Kidney (tissue), 14 donors: ENCODE data around the gene TANGO2. TPM values are rescaled to one million over a fixed set of nuclear protein-coding genes. Genes with fewer than 3 reads are reported as not detected.
A peak's percentile ranks its signal among the peaks of the same experiment; 100 is the strongest.

Experiments
- DNase-seq, 5 donors: peaks; one replicate each; pipeline ENCODE4 v3.0.0-alpha.2; 2013 to 2020
- FAIRE-seq: peaks from 2 replicates; lab custom pipeline; 2012; peaks lifted over from hg19 to GRCh38; lab: Jason Lieb, UNC
- H3K27ac ChIP-seq, 2 donors: one replicate each; pipeline ENCODE4 v1.7.0; 2013; ENCODE audit warnings: low read depth in 2 of 2, low read length in 2 of 2, inconsistent platforms in 1 of 2
- H3K27me3 ChIP-seq: one replicate; pipeline ENCODE4 v1.7.1; 2013; ENCODE audit warnings: low read length, inconsistent platforms; ENCODE audit not compliant: control insufficient read depth, insufficient read depth
- H3K36me3 ChIP-seq, 3 donors: one replicate each; pipeline versions ENCODE4 v1.7.0 to v1.7.1; 2013; ENCODE audit warnings: low read length in 3 of 3, control low read depth in 1 of 3, inconsistent platforms in 1 of 3; ENCODE audit not compliant: insufficient read depth in 3 of 3, control insufficient read depth in 2 of 3
- H3K4me1 ChIP-seq, 3 donors: one replicate each; pipeline versions ENCODE4 v1.7.0 to v1.7.1; 2013; ENCODE audit warnings: low read length in 3 of 3, inconsistent platforms in 1 of 3, low read depth in 1 of 3; ENCODE audit not compliant: control insufficient read depth in 2 of 3, insufficient read depth in 2 of 3
- H3K4me3 ChIP-seq, 3 donors: one replicate each; pipeline versions ENCODE4 v1.7.0 to v1.8.1; 2013; ENCODE audit warnings: low read length in 3 of 3, control low read depth in 1 of 3, inconsistent platforms in 1 of 3
- H3K9ac ChIP-seq, 3 donors: one replicate each; pipeline versions ENCODE4 v1.7.0 to v1.7.1; 2013; ENCODE audit warnings: low read length in 3 of 3, control low read depth in 1 of 3, inconsistent platforms in 1 of 3
- H3K9me3 ChIP-seq, 3 donors: one replicate each; pipeline versions ENCODE4 v1.7.0 to v1.7.1; 2013; ENCODE audit warnings: low read length in 3 of 3, control low read depth in 1 of 3, inconsistent platforms in 1 of 3; ENCODE audit not compliant: control insufficient read depth in 2 of 3, insufficient read depth in 1 of 3
- CTCF ChIP-seq: IDR thresholded peaks from 3 replicates; pipeline ENCODE4 v1.5.1; 2012; ENCODE audit warnings: mild to moderate bottlenecking, moderate library complexity, borderline replicate concordance; ENCODE audit not compliant: insufficient read depth; ENCODE audit errors: extremely low read depth
- intact Hi-C: fragments of 100-400 bp; cut with DNase I; formaldehyde crosslinking; loops from one replicate; pipeline ENCODE4 v1.11.1; 2022
- polyA plus RNA-seq: library from polyadenylated mRNA; stranded (reverse); fragments of 350-450 nt; fragmentation: Illumina TruSeq; extraction: RNeasy Lipid Tissue Mini Kit (QIAGEN cat#74804); gene quantifications from one replicate; pipeline ENCODE4 v1.2.3, GENCODE V29; 2014; ENCODE audit warnings: low read depth, low replicate concordance; ENCODE audit not compliant: insufficient read depth
- total RNA-seq: library from RNA; stranded (reverse); fragmentation: NEBNext Ultra II Directional; extraction: Animal tissue kit (Norgen Biotek cat#: 25700); gene quantifications from one replicate; pipeline ENCODE4 v1.2.1, GENCODE V29; 2021
- donor health status: control.
- donor health status: control.
- donor health status: control.
- donor health status: control.
- donor health status: control.
- donor health status: DM: yes; HTN: yes; CAD: no.
- donor health status: Normal renal cell carcinoma (clear cell type).

Gene TANGO2
- total and polyA plus RNA-seq, 2 donors from 2014 or later = 27.7 to 37.3 TPM

GRCh38 chr22:20084547-20085413, 63.9 kb downstream of the TANGO2 start:
- DNase-seq (peak in 4 of 5 donors; percentile 34 to 41 (median 38)), FAIRE-seq (no peak)
- Histone ChIP-seq H3K27ac (no peak overlapping the region), H3K27me3 (no peaks in the 10 kb centered on the region), H3K9me3 (no peaks in the 10 kb centered on the region), H3K4me3 (no peak overlapping the region), H3K36me3 (peaks cover 13 to 32% (median 31%) of the 10 kb centered on the region in 3 donors), H3K9ac (no peak overlapping the region), H3K4me1 (peaks cover 0 to 30% (median 22%) of the 10 kb centered on the region in 3 donors)
- intact Hi-C loops = no loop called here
- peak; percentile 24 for TF ChIP-seq CTCF

- TF ChIP-seq CTCF = no peak
- no peak for DNase-seq
- Histone ChIP-seq H3K27ac (no peak overlapping the region), H3K9me3 (no peaks in the 10 kb centered on the region), H3K27me3 (no peaks in the 10 kb centered on the region), H3K4me1 (peaks cover 0 to 30% (median 22%) of the 10 kb centered on the region in 3 donors), H3K4me3 (no peak overlapping the region), H3K9ac (no peak overlapping the region), H3K36me3 (peaks cover 17 to 41% (median 37%) of the 10 kb centered on the region in 3 donors)
- FAIRE-seq = no peak
- intact Hi-C loops = no loop called here
Observed at GRCh38 chr22:20085651-20086050, 64.7 kb downstream of the TANGO2 start.

GRCh38 chr22:20086101-20086599, 65.2 kb downstream of the TANGO2 start:
- H3K4me3 ChIP-seq = no peak overlapping the region
- TF ChIP-seq CTCF = no peak
- intact Hi-C loops = no loop called here
- H3K4me1 ChIP-seq = peaks cover 0 to 25% (median 22%) of the 10 kb centered on the region in 3 donors
- FAIRE-seq = no peak
- peak in 1 of 5 donors; percentile 46 for DNase-seq
- no peak overlapping the region for H3K9ac ChIP-seq
- no peak overlapping the region for H3K27ac ChIP-seq
- peaks cover 17 to 46% (median 40%) of the 10 kb centered on the region in 3 donors for H3K36me3 ChIP-seq
- no peaks in the 10 kb centered on the region for H3K27me3 ChIP-seq
- H3K9me3 ChIP-seq = no peaks in the 10 kb centered on the region
